LNCaP clone FGC (cell line): ENCODE measurements around the gene HOXB13.

ENCODE experiments used
- DNase-seq: peaks from one replicate; pipeline ENCODE4 v3.0.0-alpha.2; 2011; ENCODE audit warnings: low read depth
- H3K4me3 ChIP-seq: 2 replicates; pipeline ENCODE4 v1.5.1; 2011; ENCODE audit warnings: mild to moderate bottlenecking, low read depth, low read length, control low read depth
- TF ChIP-seq, protein P1 (sequence below): IDR thresholded peaks from 2 replicates; pipeline ENCODE4 v1.5.1; 2012; ENCODE audit warnings: mild to moderate bottlenecking; ENCODE audit not compliant: control insufficient read depth, insufficient read depth; ENCODE audit errors: extremely low read depth

The HOXB13 gene

DNA sequence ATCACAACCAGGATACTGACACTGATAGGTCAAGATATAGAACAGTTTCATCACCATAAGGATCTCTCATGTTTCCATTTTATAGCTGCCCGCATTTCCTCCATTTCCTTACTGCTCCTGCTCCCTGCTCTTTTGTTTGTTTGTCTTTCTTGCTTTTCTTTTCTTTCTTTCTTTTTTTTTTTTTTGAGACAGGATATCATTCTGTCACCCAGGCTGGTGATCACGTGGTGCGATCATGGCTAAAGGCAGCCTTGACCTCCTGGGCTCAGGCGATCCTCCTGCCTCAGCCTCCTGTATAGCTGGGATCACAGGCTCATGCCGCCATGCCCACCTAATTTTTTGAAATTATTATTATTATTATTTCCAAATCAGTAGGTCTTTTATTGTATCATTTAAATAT lies 37.9 kb downstream of the HOXB13 start:
- no peak for DNase-seq
- TF ChIP-seq, protein P1, sequence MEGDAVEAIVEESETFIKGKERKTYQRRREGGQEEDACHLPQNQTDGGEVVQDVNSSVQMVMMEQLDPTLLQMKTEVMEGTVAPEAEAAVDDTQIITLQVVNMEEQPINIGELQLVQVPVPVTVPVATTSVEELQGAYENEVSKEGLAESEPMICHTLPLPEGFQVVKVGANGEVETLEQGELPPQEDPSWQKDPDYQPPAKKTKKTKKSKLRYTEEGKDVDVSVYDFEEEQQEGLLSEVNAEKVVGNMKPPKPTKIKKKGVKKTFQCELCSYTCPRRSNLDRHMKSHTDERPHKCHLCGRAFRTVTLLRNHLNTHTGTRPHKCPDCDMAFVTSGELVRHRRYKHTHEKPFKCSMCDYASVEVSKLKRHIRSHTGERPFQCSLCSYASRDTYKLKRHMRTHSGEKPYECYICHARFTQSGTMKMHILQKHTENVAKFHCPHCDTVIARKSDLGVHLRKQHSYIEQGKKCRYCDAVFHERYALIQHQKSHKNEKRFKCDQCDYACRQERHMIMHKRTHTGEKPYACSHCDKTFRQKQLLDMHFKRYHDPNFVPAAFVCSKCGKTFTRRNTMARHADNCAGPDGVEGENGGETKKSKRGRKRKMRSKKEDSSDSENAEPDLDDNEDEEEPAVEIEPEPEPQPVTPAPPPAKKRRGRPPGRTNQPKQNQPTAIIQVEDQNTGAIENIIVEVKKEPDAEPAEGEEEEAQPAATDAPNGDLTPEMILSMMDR = no peak
- no peak overlapping the region for H3K4me3 ChIP-seq

DNA sequence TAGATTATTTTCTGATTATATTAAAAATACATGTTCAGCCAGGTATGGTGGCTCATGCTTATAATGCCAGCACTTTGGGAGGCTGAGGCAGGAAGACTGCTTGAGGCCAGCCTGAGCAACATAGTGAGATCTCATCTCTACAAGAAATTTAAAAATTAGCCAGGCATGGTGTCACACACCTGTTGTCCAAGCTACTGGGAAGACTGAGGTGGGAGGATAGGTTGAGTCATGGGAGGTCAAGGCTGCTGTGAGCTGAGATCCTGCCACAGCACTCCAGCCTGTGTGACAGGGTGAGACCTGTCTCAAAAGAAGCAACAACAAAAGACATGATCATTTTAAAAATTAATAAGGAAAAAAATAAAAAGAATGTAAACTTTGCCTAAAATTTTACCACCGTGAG lies 46.9 kb downstream of the HOXB13 start:
- TF ChIP-seq, protein P1 = no peak
- DNase-seq = no peak
- no peak overlapping the region for H3K4me3 ChIP-seq

DNA sequence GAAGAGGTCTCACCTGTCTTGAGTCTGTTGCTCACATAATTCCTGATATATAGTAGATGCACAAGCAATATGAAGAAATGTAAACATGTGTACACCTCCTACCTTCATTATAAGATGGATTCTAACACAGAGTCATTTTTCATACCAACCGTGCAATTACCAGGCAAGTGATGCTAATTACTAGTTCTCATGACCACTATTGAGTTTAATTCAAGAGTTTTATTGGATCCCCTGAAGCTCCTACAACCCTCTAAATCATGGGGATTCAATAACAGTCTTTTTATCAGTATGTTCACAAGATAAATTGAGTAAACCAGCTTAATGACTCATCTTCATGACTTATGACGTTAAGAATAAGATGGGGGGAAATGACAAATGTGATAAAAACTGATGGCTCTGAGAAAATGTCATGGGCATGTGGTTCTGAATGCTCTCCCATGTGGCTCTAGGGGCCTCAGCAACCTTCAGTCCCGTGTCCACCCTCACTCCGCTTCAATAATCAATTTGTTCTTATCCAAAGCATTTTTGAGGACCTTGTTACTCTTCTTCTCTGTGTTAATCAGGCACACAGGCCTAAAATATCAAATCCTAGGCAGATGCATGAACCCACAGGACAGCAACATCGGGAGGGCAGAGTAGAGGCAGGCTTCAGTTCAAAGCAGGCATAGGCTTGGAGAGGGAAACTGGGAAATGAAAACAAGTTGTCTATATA lies 49.0 kb downstream of the HOXB13 start:
- DNase-seq = no peak
- TF ChIP-seq, protein P1 = no peak
- H3K4me3 ChIP-seq = no peak overlapping the region

DNA sequence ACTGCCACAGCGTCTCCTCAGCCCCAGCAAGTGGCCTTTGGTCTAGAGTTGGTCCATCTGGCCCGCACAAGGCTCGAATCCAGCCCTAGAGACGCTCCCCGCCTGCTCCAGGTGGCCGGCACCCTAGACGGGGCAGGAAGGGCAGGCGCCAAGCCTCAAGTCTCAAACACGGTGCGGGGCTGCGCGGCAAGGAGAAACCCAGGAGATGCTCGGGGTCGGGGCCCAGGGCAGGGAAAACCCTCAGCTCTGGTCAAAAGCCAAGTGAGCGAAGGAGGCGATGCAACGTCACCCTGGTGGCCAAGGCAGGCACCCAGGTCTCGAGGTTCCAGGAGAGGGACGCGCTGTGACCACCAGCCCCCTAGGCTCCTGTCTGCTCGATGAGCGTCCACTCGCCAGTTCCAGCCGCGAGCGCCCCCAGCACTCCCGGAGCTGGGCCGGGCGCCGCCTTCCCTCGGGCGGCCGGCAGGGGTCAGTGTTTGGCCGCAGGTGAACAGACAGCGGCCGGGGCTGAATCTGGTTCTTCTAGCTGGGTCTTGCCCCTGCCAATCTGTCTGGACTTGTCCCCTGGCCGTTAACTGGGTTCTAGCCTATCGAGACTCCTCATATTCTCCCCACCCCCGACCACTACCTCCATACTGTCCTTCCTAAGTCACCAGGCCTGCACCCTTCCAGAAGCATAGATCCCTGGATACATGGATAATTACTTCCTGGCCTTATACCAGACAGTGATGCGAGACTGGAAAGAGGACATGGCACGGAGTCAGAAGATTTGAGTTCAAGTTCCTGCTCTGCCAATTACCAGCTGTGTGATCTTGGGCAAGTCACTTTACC lies 50.2 kb downstream of the HOXB13 start:
- H3K4me3 ChIP-seq = peak overlapping the region; percentile 35
- peak; percentile 25 for DNase-seq
- TF ChIP-seq, protein P1 = peak; percentile 97

DNA sequence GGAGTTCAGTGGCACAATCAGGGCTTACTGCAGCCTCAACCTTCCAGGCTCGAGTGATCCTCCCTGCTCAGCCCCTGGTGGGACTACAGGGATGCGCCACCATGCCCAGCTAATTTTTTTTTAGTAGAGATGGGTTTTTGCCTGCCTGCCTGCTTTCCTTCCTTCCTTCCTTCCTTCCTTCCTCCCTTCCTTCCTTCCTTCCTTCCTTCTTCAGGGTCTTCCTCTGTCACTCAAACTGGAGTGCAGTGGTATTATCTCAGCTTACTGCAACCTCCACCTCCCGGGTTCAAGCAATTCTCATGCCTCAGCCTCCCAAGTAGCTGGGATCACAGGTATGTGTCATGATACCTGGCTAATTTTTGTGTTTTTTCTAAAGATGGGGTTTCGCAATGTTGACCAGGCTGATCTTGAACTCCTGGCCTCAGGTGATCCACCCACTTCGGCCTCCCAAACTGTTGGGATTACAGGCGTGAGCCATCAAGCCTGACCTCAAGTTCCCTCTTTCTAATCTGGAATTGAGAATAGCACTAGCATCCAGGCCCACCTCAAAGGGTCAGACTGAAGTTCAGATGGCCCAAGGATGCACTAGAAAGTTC lies 51.5 kb downstream of the HOXB13 start:
- no peak overlapping the region for H3K4me3 ChIP-seq
- DNase-seq = no peak
- TF ChIP-seq, protein P1 = no peak
